Measurements from ENCODE around the gene BAIAP2L2. TPM values are rescaled to one million over a fixed set of nuclear protein-coding genes. Genes with fewer than 3 reads are reported as not detected.

BAIAP2L2 gene
- total and polyA plus RNA-seq, 10 of the 15 experiments (the other 5 are each of a cell fraction or from before 2014, with no cell fraction given): 0.08 to 0.38 (median 0.14) TPM; not detected in 6

DNA sequence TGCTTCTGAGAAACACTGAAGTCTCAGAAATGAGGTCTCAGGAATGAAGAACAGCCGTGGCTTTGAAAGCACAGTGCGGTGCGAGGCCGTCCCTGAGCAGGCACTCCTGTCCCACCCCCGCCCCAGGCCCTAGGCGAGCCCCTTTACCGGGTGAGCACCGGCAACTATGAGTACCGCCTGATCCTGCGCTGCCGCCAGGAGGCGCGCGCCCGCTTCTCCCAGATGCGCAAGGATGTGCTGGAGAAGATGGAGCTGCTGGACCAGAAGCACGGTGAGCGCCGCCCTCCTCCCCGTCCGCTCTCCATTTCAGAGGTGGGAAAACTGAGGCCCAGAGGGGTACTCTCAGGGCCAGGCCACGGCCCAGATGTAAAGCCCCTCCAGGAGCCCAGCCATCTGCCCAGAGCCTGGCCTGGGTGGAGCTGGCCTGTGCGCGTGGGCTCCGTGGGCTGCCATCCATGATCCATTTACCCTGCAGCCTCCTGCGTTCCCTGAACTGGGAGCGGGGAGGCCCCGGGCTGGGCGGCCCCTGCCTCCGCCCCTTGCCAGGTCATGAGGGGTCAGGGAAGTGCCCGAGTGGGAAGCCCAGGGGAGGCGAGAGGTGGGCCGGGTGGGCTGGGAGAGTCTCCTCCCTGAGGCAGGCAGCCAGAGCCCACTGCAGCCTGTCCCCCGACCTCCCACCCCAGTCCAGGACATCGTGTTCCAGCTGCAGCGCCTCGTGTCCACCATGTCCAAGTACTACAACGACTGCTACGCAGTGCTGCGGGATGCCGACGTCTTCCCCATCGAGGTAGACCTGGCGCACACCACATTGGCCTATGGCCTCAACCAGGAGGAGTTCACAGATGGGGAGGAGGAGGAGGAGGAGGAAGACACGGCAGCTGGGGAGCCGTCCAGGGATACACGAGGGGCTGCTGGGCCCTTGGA is 36.0 kb downstream of the BAIAP2L2 start (continued):
- TF ChIP-seq, protein P1, sequence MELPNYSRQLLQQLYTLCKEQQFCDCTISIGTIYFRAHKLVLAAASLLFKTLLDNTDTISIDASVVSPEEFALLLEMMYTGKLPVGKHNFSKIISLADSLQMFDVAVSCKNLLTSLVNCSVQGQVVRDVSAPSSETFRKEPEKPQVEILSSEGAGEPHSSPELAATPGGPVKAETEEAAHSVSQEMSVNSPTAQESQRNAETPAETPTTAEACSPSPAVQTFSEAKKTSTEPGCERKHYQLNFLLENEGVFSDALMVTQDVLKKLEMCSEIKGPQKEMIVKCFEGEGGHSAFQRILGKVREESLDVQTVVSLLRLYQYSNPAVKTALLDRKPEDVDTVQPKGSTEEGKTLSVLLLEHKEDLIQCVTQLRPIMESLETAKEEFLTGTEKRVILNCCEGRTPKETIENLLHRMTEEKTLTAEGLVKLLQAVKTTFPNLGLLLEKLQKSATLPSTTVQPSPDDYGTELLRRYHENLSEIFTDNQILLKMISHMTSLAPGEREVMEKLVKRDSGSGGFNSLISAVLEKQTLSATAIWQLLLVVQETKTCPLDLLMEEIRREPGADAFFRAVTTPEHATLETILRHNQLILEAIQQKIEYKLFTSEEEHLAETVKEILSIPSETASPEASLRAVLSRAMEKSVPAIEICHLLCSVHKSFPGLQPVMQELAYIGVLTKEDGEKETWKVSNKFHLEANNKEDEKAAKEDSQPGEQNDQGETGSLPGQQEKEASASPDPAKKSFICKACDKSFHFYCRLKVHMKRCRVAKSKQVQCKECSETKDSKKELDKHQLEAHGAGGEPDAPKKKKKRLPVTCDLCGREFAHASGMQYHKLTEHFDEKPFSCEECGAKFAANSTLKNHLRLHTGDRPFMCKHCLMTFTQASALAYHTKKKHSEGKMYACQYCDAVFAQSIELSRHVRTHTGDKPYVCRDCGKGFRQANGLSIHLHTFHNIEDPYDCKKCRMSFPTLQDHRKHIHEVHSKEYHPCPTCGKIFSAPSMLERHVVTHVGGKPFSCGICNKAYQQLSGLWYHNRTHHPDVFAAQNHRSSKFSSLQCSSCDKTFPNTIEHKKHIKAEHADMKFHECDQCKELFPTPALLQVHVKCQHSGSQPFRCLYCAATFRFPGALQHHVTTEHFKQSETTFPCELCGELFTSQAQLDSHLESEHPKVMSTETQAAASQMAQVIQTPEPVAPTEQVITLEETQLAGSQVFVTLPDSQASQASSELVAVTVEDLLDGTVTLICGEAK (IDR thresholded peaks at IDR 0.05; ENCODE audit: borderline replicate concordance): no peak
- TF ChIP-seq, protein P2, sequence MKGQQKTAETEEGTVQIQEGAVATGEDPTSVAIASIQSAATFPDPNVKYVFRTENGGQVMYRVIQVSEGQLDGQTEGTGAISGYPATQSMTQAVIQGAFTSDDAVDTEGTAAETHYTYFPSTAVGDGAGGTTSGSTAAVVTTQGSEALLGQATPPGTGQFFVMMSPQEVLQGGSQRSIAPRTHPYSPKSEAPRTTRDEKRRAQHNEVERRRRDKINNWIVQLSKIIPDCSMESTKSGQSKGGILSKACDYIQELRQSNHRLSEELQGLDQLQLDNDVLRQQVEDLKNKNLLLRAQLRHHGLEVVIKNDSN (IDR thresholded peaks at IDR 0.05; ENCODE audit: borderline replicate concordance, extremely low read length, insufficient read depth, low read depth, low read length): no peak
- no peak for TF ChIP-seq ZNF622 (IDR thresholded peaks at IDR 0.05)

All from GM12878 (cell line).